Neutrophil (primary cell): ENCODE results near the gene TGM2.

ENCODE experiments used
- H3K27ac ChIP-seq: fragments of 200-600 bp; sonication (generic); 2 replicates; pipeline ENCODE4 v1.5.1; 2016; ENCODE audit warnings: mild to moderate bottlenecking, moderate library complexity
- H3K27me3 ChIP-seq: fragments of 200-600 bp; sonication (generic); 2 replicates; pipeline ENCODE4 v1.6.0; 2016; ENCODE audit warnings: mild to moderate bottlenecking
- H3K36me3 ChIP-seq: fragments of 200-600 bp; sonication (generic); 2 replicates; pipeline ENCODE4 v1.5.1; 2017
- H3K4me1 ChIP-seq, 2 experiments: fragments of 200-600 bp in 1 of 2; sonication (generic) in 1 of 2; 1 replicate in 1 of 2; 2 replicates in 1 of 2; pipeline versions ENCODE4 v1.5.1 to v1.6.1; 2013 to 2016; ENCODE audit warnings: low read depth in 1 of 2, low read length in 1 of 2, mild to moderate bottlenecking in 1 of 2, moderate library complexity in 1 of 2; ENCODE audit not compliant: control insufficient read depth in 1 of 2, insufficient read depth in 1 of 2
- H3K4me3 ChIP-seq, 2 experiments: fragments of 200-600 bp in 1 of 2; sonication (generic) in 1 of 2; 1 replicate in 1 of 2; 2 replicates in 1 of 2; pipeline ENCODE4 v1.5.1; 2013 to 2016; ENCODE audit warnings: low read depth in 1 of 2, low read length in 1 of 2, mild to moderate bottlenecking in 1 of 2, moderate library complexity in 1 of 2
- H3K9me3 ChIP-seq: fragments of 200-600 bp; sonication (generic); 2 replicates; pipeline ENCODE4 v1.5.1; 2016
- TF ChIP-seq, protein P1 (sequence below): fragments of 200-600 bp; sonication (generic); IDR thresholded peaks from 2 replicates; pipeline ENCODE4 v1.5.1; 2016; ENCODE audit warnings: antibody characterized with exemption

TGM2 gene

DNA sequence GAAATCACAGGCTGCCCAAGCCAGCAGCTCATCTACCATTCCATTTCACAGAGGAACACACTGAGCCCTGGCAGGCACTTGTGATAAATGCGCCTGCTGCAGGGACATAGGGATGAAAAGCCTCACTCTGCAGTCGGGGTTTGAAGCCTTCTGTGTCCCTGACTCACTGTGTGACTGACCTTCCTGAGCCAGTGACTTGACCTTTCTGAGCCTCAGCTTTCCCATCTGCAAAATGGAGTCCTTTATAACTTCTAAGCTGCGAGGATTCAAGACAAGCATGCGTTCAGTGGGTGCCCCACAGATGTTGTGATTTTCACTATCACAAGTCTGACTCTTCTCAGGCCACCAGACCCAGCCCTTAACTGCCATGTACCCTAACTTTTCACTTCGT lies 5.5 kb downstream of the TGM2 start:
- H3K27ac ChIP-seq = no peak overlapping the region
- TF ChIP-seq, protein P1, sequence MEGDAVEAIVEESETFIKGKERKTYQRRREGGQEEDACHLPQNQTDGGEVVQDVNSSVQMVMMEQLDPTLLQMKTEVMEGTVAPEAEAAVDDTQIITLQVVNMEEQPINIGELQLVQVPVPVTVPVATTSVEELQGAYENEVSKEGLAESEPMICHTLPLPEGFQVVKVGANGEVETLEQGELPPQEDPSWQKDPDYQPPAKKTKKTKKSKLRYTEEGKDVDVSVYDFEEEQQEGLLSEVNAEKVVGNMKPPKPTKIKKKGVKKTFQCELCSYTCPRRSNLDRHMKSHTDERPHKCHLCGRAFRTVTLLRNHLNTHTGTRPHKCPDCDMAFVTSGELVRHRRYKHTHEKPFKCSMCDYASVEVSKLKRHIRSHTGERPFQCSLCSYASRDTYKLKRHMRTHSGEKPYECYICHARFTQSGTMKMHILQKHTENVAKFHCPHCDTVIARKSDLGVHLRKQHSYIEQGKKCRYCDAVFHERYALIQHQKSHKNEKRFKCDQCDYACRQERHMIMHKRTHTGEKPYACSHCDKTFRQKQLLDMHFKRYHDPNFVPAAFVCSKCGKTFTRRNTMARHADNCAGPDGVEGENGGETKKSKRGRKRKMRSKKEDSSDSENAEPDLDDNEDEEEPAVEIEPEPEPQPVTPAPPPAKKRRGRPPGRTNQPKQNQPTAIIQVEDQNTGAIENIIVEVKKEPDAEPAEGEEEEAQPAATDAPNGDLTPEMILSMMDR = no peak
- no peaks in the 10 kb centered on the region for H3K36me3 ChIP-seq

DNA sequence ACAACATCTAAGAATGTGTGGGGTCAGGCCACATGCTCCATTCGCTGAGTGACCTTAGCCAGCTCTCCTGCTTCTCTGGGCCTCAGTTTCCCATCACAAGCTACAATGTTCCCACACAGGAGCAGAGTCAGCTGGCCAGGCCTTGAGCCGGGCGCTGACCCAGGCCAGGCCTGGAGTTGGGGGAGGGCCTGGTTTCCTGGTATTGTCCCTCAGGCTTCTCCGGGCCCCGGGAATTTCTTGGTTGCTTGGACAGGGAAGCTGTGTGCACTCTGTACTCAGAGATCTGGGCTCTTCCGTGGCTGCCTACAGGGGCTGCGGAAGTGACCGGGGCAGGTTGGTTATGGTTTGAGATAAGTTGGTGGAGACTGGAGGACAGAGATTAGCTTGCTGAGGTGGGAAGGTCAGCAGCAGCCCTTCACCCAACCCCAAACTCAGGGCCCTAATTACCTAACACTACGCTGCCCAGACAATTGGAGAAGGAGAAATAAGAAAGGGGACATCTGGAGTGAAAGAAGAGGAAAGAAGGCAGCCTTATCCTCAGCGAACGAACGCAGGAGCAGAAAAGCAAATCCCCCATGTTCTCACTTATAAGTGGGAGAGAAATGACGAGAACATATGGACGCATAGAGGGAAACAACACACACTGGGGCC lies 6.2 kb downstream of the TGM2 start:
- Histone ChIP-seq H3K36me3 (no peaks in the 10 kb centered on the region), H3K27ac (no peak overlapping the region), H3K9me3 (no peaks in the 10 kb centered on the region), H3K27me3 (peaks cover under 1% of the 10 kb centered on the region), H3K4me1 (no peaks in the 10 kb centered on the region), H3K4me3 (no peak overlapping the region)
- TF ChIP-seq, protein P1 = no peak

More for the DNA sequence above, 5.5 kb downstream of the TGM2 start:
- H3K9me3 ChIP-seq = no peaks in the 10 kb centered on the region
- no peak overlapping the region for H3K4me3 ChIP-seq
- no peaks in the 10 kb centered on the region for H3K4me1 ChIP-seq
- H3K27me3 ChIP-seq = peaks cover 8% of the 10 kb centered on the region

DNA sequence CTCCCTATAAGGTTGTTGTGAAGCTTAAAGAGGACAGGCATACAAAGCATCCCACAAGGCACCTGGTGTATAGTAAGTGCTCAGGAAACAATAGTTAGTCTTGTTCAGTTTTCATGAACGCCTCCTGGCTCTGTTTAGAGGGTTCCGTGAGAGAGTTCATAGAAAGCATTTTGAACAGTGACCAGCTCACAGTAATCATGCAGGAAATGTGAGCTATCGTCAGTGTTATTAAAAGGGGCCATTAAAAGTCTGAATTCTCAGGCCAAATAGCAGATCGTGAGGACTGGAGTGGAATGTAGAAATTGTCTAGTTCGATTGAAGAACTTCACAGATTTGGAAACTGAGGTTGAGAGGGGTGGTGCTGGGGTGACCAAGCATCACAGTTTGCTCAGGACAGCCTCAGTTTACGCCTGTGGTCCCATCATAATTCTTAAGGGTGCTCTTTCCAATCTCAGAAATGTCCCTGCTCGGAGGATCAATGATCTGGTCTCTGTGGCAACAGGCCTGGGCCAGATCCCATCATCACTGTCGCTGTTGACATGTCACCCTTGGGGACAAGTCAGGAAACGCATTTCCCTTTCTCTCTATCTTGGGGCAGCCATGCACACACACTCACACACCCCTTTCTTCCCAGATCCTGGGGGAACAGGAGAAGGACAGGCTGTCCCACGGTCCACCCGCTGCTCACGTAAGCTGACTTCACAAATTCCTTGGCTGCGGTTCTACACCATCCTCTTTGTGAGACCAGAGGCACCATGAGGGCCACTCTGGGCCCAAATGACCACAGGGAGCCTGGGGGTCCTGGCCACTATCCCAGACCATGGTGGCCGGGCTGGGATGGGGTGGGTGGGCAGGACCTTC lies 7.2 kb downstream of the TGM2 start:
- Histone ChIP-seq H3K9me3 (no peaks in the 10 kb centered on the region), H3K27ac (no peak overlapping the region), H3K27me3 (peaks cover 3% of the 10 kb centered on the region), H3K4me3 (no peak overlapping the region), H3K4me1 (peaks cover under 1 to 2% of the 10 kb centered on the region in 2 experiments), H3K36me3 (no peaks in the 10 kb centered on the region)
- TF ChIP-seq, protein P1 = no peak

DNA sequence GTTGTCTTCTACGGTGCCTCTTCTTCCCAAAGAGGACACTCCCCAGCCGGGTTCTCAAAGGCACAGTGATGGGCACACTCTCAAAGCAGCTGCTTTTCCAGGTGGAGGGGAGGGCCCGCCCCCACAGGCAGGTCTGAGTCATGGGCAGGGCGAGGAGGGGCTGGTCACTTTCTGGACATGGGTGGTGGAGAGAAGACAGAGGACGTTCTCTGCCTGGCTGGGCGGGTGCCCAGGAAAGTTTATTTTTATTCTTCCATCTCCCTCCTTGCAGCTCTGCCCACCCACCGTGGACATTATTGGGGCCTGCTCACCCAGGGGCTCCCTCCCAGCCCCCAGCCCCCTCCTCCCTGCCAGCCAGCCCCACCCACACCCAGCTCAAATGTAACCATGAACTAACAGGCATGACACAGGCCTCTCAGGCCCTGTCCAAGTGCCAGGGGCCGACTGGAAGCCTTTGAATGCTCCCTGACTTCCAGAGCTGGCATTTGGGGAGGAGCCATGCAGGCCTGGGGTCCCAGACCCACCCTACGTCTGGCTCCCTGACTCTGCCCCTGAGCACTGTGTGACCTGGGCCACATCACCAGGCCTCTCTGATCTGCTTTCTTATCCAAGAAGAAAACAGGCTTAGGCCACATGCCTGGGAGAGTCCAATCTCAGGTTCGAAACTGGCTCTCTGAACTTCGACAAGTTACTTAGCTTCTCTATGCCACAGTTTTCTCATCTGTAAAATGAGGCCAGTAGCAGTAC lies 8.0 kb downstream of the TGM2 start:
- H3K36me3 ChIP-seq = no peaks in the 10 kb centered on the region
- H3K4me3 ChIP-seq = no peak overlapping the region
- TF ChIP-seq, protein P1 = no peak
- H3K4me1 ChIP-seq = peaks cover 8 to 10% of the 10 kb centered on the region in 2 experiments
- no peaks in the 10 kb centered on the region for H3K9me3 ChIP-seq
- no peak overlapping the region for H3K27ac ChIP-seq
- H3K27me3 ChIP-seq = peaks cover 6% of the 10 kb centered on the region

DNA sequence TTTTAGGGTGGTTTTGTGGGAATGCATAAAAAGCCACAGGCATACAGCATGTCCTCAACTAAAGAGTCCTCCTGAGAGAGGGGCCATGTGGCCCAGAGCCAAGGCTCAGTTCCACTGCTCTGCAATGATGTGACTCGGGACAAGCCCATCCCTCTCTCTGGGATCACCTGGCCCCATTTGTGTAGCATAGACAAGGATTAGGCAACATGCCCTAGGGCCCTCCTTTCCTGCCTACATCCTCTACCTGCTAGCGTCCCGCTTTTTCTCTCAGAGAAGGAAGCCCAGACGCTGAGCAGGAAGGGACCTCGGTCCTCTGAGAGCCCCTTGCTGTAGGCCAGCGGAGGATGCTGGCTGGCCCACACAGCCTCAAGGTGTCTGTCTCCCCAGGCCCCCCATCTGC lies 8.8 kb downstream of the TGM2 start:
- H3K4me1 ChIP-seq = peaks cover 8 to 13% of the 10 kb centered on the region in 2 experiments
- H3K4me3 ChIP-seq = no peak overlapping the region
- no peaks in the 10 kb centered on the region for H3K9me3 ChIP-seq
- H3K27ac ChIP-seq = no peak overlapping the region
- TF ChIP-seq, protein P1 = no peak
- no peaks in the 10 kb centered on the region for H3K36me3 ChIP-seq
- H3K27me3 ChIP-seq = peaks cover 6% of the 10 kb centered on the region
